NT2/D1 (cell line): ENCODE results near the gene PRIMA1.

Experiments
- SUZ12 ChIP-seq: IDR thresholded peaks from 2 replicates; pipeline ENCODE4 v1.6.1; 2011; ENCODE audit not compliant: insufficient read length, insufficient read depth; ENCODE audit errors: extremely low read depth
- YY1 ChIP-seq: IDR thresholded peaks from 2 replicates; pipeline ENCODE4 v1.6.1; 2011; ENCODE audit not compliant: insufficient read length, insufficient read depth
- ZNF274 ChIP-seq: IDR thresholded peaks from 2 replicates; pipeline ENCODE4 v1.6.1; 2011; ENCODE audit warnings: mild to moderate bottlenecking, low read depth, low read length

- no peak for TF ChIP-seq ZNF274
- TF ChIP-seq YY1 = no peak
- no peak for TF ChIP-seq SUZ12
These were observed 36.2 kb downstream of the PRIMA1 start for GRCh38 chr14:93751946-93752655.
